Measurements from ENCODE around the gene MGME1.

The MGME1 gene

GRCh38 chr20:18001131-18001921, 32.5 kb downstream of the MGME1 start:
- no peak for DNase-seq (ENCODE audit: low spot score)
- no peak for TF ChIP-seq CTCF (IDR thresholded peaks at IDR 0.05; ENCODE audit: extremely low read depth, missing control alignments)

- DNase-seq (ENCODE audit: low spot score), result peak; percentile 45
- TF ChIP-seq CTCF (IDR thresholded peaks at IDR 0.05; ENCODE audit: extremely low read depth, missing control alignments), result no peak
Measured at GRCh38 chr20:18003897-18004296, 35.1 kb downstream of the MGME1 start.

- TF ChIP-seq CTCF (IDR thresholded peaks at IDR 0.05; ENCODE audit: extremely low read depth, missing control alignments), result no peak
- DNase-seq (ENCODE audit: low spot score), result no peak
Measured at GRCh38 chr20:18004384-18005031, 35.7 kb downstream of the MGME1 start.

- no peak for TF ChIP-seq CTCF (IDR thresholded peaks at IDR 0.05; ENCODE audit: extremely low read depth, missing control alignments)
- peak; percentile 76 for DNase-seq (ENCODE audit: low spot score)
Measured at GRCh38 chr20:18005170-18005989, 36.6 kb downstream of the MGME1 start.

- DNase-seq (ENCODE audit: low spot score), result no peak
- TF ChIP-seq CTCF (IDR thresholded peaks at IDR 0.05; ENCODE audit: extremely low read depth, missing control alignments), result no peak
Measured at GRCh38 chr20:18005990-18006364, 37.2 kb downstream of the MGME1 start.

- TF ChIP-seq CTCF (IDR thresholded peaks at IDR 0.05; ENCODE audit: extremely low read depth, missing control alignments), result no peak
- DNase-seq (ENCODE audit: low spot score), result no peak
Measured at GRCh38 chr20:18006684-18007083, 37.9 kb downstream of the MGME1 start.
